Adipocyte (in vitro differentiated cells): Measurements from ENCODE around the gene KATNB1.
"Not testable (repeated sequence)": the region's sequence is repeated elsewhere in the genome, so short reads cannot be mapped to it uniquely, and the experiment has no call there.

Source experiments
- DNase-seq: peaks from one replicate; pipeline ENCODE4 v3.0.0-alpha.2; 2015; ENCODE audit warnings: low read depth
- H3K27me3 ChIP-seq: replicated peaks from 2 replicates; pipeline ENCODE4 v1.7.0; 2013; ENCODE audit warnings: mild to moderate bottlenecking, low read length, moderate library complexity; ENCODE audit not compliant: control insufficient read depth, insufficient read depth
- H3K36me3 ChIP-seq: 2 replicates; pipeline ENCODE4 v1.7.0; 2013; ENCODE audit warnings: low read length, mild to moderate bottlenecking, moderate library complexity; ENCODE audit not compliant: control insufficient read depth, insufficient read depth, severe bottlenecking
- H3K4me1 ChIP-seq: 2 replicates; pipeline ENCODE4 v1.7.0; 2013; ENCODE audit warnings: mild to moderate bottlenecking, low read length, moderate library complexity; ENCODE audit not compliant: control insufficient read depth, insufficient read depth
- H3K4me3 ChIP-seq: 2 replicates; pipeline ENCODE4 v1.7.0; 2013; ENCODE audit warnings: mild to moderate bottlenecking, low read length, moderate library complexity
- H3K9ac ChIP-seq: 2 replicates; pipeline ENCODE4 v1.7.0; 2013; ENCODE audit warnings: mild to moderate bottlenecking, low read length, moderate library complexity
- H3K9me3 ChIP-seq: 2 replicates; pipeline ENCODE4 v1.7.0; 2013; ENCODE audit warnings: mild to moderate bottlenecking, low read length, moderate library complexity; ENCODE audit not compliant: control insufficient read depth

Gene KATNB1

DNA sequence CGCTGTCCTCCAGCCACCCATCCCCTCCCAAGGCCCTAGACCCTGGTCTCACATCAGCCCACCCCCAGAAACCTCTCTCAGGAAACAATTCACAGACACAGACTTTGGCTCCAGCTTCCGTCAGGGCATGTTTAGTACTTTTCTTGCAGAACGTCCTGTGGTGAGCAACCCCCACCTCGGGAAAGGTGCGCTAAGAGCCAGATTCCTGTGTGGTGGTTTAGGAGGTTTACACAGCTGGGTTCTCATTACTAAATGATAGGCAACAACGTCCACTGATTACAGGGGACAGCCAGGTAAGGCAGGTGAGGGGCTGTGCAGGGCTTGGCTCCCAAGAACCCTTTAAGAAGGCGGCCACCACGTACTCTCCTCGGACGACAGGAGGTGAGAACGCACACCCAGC is 37.4 kb downstream of the KATNB1 start:
- Histone ChIP-seq H3K9me3 (no peaks in the 10 kb centered on the region), H3K36me3 (peaks cover 31% of the 10 kb centered on the region), H3K9ac (no peak overlapping the region), H3K4me3 (no peak overlapping the region), H3K4me1 (no peaks in the 10 kb centered on the region), H3K27me3 (no peaks in the 10 kb centered on the region)
- no peak for DNase-seq

DNA sequence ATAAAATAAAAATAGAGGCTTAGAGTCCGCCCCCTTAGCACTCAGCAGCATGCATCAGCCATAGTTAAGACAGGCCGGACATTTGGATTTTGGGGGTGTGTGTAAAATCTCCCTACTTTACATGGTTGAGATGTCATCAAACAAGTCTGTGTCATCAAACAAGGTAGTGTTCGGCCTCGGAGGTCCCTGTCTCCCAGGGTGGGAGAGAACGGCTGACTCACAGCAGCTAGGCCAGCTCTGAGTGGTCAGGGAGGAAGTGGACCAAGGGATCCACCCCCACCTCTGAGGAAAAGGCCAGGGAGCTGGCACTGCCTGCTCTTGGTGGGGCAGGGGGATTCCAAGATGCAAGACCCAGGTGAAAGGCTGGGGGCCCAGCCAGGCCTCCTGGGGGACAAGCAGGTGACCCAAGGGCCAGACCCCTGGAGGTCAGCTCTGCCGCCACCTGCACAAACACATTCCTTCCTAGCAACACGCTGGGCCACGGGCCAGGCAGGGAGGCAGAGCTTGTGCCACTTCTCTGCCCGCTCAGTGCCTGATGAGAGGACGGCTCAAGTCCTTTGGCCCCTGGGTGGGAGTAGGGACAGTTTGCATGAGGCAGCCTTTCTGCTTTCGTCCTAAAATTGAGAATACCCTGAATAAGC is 38.2 kb downstream of the KATNB1 start:
- H3K27me3 ChIP-seq, result no peaks in the 10 kb centered on the region
- no peaks in the 10 kb centered on the region for H3K4me1 ChIP-seq
- H3K4me3 ChIP-seq, result no peak overlapping the region
- no peaks in the 10 kb centered on the region for H3K9me3 ChIP-seq
- DNase-seq, result no peak
- no peak overlapping the region for H3K9ac ChIP-seq
- H3K36me3 ChIP-seq, result peaks cover 30% of the 10 kb centered on the region

DNA sequence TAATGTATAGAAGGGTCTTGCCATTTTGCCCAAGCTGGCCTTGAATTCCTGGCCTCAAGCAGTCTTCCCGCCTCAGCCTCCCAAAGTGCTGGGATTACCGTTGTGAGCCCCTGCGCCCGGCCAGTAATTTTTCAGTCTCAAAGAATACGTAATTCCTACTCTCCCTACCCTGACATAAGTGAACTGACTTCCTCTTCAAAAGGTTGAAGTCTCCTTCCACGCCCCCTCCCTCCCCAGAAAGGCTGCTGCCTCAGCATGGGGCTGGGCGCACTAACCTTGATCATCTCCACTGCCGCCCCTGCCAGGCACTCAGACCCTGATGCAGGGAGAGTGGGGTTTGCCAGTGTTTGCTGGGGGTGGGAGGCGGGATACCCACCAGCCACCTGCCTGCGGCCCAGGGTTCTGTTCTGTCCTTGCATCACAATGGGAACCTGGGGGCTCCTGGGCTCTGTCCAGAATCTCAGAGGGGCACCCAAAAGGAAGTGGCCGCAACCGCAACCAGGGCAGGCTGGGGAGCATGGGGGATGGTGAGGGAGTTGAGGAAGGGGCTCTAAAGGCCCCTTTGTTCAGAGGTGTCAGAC is 39.2 kb downstream of the KATNB1 start:
- no peaks in the 10 kb centered on the region for H3K27me3 ChIP-seq
- H3K9me3 ChIP-seq, result no peaks in the 10 kb centered on the region
- H3K36me3 ChIP-seq, result peaks cover 26% of the 10 kb centered on the region
- no peak overlapping the region for H3K9ac ChIP-seq
- no peak for DNase-seq
- no peaks in the 10 kb centered on the region for H3K4me1 ChIP-seq
- no peak overlapping the region for H3K4me3 ChIP-seq

DNA sequence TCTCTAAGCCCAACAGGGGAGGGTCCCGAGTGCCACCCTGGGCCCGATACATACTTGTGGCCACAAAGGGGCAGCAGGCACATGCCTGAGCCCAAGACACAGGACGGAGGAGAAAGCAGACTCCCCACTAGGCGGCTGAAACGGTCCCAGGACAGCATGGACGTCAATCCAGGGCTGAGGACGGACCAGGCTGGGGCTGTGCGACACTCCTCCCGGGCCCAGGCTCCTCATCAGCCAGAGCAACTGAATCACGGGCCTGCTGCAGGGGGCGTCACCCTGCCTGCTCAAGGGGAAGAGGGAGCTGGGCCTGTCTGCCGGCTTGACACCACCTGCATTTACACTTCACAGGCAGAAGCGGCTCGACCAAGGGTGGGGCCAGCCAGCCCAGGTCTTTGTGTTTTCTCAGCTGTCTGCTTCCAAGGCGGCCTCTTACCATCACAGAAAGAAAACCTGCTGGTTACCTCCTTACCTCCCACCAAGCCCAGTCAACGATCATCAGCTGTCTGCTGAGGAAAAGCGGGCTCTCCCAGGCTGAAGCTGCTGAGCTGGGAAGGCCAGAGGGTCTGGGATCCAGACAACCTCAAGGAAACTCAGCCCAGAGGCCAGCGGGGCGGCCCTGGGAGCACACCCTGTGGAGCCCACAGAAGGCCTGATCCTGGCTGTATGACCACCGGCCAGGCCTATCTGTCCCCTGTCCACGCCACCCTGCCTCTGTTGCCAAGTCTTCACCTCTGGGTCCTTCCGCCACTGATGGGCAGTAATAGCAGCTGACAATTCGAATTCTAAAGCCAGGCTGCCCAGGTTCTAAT is 40.3 kb downstream of the KATNB1 start:
- H3K27me3 ChIP-seq, result no peaks in the 10 kb centered on the region
- no peaks in the 10 kb centered on the region for H3K9me3 ChIP-seq
- H3K36me3 ChIP-seq, result peaks cover 16% of the 10 kb centered on the region
- H3K4me1 ChIP-seq, result no peaks in the 10 kb centered on the region
- no peak overlapping the region for H3K9ac ChIP-seq
- no peak overlapping the region for H3K4me3 ChIP-seq
- no peak for DNase-seq

DNA sequence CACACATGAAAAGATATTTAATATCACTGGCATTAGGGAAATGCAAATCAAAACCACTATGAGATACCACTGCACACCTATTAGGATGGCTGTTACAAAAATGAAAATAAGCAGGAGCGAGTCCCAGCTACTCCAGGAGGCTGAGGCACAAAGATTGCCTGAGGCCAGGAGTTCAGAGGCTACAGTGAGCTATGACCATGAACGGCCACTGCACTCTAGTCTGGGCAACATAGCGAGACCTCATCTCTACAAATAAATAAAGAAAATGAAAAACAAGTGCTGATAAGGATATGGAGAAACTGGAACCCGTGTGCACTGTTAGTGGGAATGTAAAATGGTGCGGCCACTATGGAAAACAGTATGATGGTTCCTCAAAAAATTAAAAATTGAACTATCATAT is 43.1 kb downstream of the KATNB1 start:
- Histone ChIP-seq H3K4me3 (no peak overlapping the region), H3K27me3 (no peaks in the 10 kb centered on the region), H3K4me1 (peaks cover 15% of the 10 kb centered on the region), H3K9ac (no peak overlapping the region), H3K9me3 (no peaks in the 10 kb centered on the region), H3K36me3 (peaks cover 10% of the 10 kb centered on the region)
- no peak for DNase-seq

DNA sequence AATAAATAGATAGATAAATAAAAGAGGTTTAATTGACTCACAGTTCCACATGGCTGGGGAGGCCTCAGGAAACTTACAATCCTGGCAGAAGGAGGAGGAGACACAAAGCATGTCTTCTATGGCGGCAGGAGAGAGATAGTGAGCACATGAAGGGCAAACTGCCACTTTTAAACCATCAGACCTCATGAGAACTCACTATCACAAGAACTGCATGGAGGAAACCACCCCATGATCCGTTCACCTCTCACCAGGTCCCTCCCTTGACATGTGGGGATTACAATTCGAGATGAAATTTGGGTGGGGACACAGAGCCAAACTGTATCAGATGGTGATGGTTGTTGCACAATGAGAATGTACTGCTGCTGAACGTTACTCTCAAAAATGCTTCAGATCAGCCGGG is 44.3 kb downstream of the KATNB1 start:
- DNase-seq, H3K36me3 ChIP-seq, H3K9me3 ChIP-seq, H3K9ac ChIP-seq, H3K4me3 ChIP-seq, H3K27me3 ChIP-seq: not testable (repeated sequence)
- peaks cover 15% of the 10 kb centered on the region for H3K4me1 ChIP-seq

DNA sequence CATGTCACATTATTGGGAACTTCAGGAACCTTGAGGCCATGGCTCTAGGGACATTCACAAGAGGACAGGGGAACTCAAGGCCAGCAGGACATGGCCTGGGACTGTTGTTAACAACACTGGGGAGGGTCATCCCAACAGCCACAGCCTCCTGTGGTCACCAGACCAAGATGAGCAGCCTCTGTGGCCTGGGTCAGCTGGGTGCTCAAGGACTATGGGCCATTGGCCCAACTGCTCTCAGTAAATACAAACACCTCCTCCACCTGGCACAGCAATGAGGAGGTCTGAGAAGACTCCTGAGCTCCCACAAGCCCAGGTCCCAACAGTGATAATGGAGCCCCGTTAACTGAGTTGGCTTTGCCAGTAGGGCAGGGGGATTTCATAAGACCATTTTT is 45.8 kb downstream of the KATNB1 start:
- H3K4me1 ChIP-seq, result peaks cover 15% of the 10 kb centered on the region
- H3K36me3 ChIP-seq, result peaks cover 3% of the 10 kb centered on the region
- no peak overlapping the region for H3K9ac ChIP-seq
- no peak for DNase-seq
- no peaks in the 10 kb centered on the region for H3K9me3 ChIP-seq
- H3K27me3 ChIP-seq, result no peaks in the 10 kb centered on the region
- no peak overlapping the region for H3K4me3 ChIP-seq

DNA sequence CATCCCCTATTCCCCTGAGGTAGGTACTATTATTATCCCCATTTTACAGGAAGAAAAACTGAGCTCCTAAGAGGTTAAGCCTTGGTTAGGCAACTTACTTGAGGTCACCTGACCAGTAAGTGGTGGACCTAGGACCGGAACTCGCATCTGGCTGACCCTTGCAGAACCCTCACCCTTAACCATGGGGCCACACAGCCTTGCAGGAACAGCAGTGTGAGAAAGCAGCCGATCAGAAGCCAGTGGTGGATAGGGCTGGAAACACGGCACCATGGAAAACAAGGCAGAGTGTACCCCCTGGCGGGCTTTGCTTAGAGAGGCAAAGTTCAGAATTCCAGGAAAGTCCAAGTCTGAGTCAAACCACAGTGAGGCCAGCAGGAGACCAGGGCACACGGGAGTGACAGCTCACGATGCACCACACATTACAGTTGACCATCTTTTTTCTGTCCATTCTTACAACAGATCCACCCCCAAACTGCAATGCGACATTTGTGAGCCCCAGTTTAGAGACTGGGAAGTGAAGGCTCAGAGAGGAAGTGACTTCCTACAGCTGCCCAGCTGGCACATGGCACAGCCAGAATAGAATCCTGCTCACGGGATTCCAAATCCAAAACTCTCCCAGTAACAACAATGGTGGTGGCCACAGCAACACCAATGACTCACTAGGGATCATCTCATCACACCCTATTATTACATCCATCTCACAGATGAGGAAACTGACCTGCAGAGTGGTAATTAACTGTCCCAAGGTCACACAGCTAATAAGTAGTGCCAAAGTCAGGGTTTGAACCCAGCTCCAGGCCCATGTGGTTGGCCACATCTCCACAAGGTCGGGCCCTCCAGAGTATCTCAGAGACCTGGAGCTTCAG is 46.4 kb downstream of the KATNB1 start:
- Histone ChIP-seq H3K4me3 (no peak overlapping the region), H3K4me1 (peaks cover 18% of the 10 kb centered on the region), H3K27me3 (no peaks in the 10 kb centered on the region), H3K9ac (no peak overlapping the region), H3K36me3 (peaks cover 3% of the 10 kb centered on the region), H3K9me3 (no peaks in the 10 kb centered on the region)
- no peak for DNase-seq

DNA sequence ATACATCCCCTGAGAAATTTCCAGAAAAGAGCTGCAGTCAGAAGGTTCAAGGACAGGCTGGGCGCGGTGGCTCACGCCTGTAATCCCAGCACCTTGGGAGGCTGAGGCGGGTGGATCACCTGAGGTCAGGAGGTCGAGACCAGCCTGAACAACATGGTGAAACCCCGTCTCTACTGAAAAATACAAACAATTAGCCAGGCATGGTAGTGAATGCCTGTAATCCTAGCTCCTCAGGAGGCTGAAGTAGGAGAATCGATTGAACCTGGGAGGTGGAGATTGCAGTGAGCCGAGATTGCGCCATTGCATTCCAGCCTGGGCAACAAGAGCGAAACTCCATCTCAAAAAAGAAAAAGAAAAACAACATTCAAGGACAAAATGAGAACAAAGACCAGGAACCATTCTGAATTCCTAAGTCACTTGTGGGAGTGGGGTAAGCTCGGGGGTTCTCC is 47.1 kb downstream of the KATNB1 start:
- H3K9ac ChIP-seq, H3K4me3 ChIP-seq, DNase-seq, H3K36me3 ChIP-seq, H3K9me3 ChIP-seq, H3K27me3 ChIP-seq: not testable (repeated sequence)
- H3K4me1 ChIP-seq, result peaks cover 19% of the 10 kb centered on the region

DNA sequence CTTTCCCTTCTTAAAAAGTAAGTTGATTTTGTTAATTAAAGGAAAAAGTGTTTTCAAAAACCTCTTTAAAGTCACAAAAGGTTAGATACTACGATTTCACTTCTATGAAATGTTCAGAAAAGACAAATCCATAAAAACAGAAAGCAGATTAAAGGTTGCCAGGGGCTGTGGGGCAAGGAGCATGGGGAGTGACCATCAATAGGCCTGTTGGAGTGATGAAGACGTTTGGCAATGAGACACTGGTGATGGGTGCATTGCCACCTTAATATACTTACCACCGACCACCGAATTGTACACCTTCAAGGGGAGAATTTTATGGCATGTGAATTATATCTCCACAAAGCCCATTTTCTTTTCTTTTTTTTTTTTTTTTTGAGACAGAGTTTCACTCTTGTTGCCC is 47.5 kb downstream of the KATNB1 start:
- Histone ChIP-seq H3K4me1 (peaks cover 19% of the 10 kb centered on the region), H3K27me3 (no peaks in the 10 kb centered on the region), H3K36me3 (peaks cover 3% of the 10 kb centered on the region), H3K9ac (no peak overlapping the region), H3K9me3 (no peaks in the 10 kb centered on the region), H3K4me3 (no peak overlapping the region)
- no peak for DNase-seq

DNA sequence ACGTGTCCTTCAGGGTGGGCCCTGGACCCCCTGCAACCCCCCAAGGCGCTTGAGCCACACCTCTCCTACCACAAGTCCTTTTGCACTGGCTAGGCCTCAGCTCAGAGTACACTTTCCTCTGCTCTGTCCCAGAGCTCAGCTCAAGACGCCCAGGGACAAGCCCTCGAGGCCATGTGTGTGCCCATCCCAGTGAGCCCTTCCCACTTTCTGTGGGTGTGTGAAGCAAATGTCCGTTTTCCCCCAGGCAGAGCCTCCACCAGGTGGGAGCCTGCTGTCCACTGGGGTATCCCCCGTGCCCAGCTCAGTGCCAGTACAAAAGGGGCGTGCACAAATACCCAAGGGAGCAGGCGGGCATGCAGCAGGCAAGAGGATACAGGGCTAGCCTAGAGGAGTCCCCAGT is 48.3 kb downstream of the KATNB1 start:
- Histone ChIP-seq H3K4me3 (no peak overlapping the region), H3K9ac (no peak overlapping the region), H3K36me3 (peaks cover under 1% of the 10 kb centered on the region), H3K4me1 (peaks cover 19% of the 10 kb centered on the region), H3K27me3 (no peaks in the 10 kb centered on the region), H3K9me3 (no peaks in the 10 kb centered on the region)
- no peak for DNase-seq
